HUDEP-2 (cell line): ENCODE measurements around the gene IFNAR1.
"Not testable (repeated sequence)": the region's sequence is repeated elsewhere in the genome, so short reads cannot be mapped to it uniquely, and the experiment has no call there.

Experiments used
- DNase-seq, 76 experiments: peaks; one replicate each; lab custom pipeline; 2025; ENCODE audit not compliant: unreplicated experiment in 76 of 76; lab: John Stamatoyannopoulos, UW

The IFNAR1 gene

GRCh38 chr21:33305344-33305671 lies 19.5 kb upstream of the IFNAR1 start:
- DNase-seq: no peak

DNA sequence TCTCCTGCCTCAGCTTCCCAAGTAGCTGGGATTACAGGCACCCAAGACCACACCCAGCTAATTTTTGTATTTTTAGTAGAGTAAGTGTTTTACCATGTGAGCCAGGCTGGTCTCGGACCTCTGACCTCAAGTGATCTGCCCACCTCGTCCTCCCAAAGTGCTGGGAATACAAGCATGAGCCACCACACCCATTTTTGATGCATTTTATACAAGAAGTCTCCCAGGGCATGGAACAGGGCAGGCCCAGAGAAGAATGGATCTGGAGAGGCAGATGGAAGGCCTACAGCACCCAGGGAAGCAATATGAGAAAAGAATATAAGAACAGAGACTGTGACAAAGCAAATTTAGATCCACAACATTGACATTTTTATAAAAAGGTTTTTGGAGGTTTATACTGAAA lies 18.8 kb upstream of the IFNAR1 start:
- DNase-seq: no peak

GRCh38 chr21:33308586-33309490 lies 15.9 kb upstream of the IFNAR1 start:
- peak in 39 of 76 experiments; percentile 14 to 71 (median 37) for DNase-seq

GRCh38 chr21:33309778-33310177 lies 15.0 kb upstream of the IFNAR1 start:
- no peak for DNase-seq

GRCh38 chr21:33312121-33312520 lies 12.6 kb upstream of the IFNAR1 start:
- no peak for DNase-seq

DNA sequence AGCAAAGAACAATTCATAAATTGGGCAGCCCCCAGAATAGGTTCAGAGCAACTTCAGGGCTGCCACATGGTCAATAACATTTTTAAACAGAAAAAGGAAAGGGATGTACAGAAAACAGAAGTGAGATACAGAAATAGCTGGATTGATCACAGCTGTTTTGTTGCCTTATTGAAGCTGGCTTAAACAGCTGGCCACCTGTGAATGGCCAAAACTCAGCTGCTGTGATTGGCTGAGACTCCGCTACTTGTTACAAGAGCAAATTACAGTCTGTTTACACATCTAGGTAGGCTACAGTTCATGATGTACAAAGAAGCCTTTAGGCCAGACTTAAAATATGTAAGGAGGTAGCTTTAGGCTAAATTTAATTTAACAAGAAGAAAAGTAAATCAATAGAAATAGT lies 11.6 kb upstream of the IFNAR1 start:
- no peak for DNase-seq

DNA sequence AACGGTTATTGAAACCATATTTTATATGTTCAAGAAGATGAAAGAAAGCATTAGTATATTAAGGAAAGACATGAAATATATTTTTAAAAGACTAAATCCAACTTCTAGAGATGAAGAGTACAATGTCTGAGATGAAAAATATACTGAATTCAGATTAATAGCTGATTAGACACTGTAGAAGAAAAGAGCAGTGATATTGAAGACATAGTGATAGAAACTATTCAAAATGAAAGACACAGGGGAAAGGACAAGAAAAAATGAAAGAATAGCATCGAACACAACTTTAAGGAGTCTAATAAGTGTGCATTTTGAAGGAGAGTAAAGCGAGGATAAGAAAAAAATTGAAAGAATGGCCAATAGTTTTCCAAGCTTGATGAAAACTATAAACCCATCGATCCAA lies 11.2 kb upstream of the IFNAR1 start:
- DNase-seq: no peak

DNA sequence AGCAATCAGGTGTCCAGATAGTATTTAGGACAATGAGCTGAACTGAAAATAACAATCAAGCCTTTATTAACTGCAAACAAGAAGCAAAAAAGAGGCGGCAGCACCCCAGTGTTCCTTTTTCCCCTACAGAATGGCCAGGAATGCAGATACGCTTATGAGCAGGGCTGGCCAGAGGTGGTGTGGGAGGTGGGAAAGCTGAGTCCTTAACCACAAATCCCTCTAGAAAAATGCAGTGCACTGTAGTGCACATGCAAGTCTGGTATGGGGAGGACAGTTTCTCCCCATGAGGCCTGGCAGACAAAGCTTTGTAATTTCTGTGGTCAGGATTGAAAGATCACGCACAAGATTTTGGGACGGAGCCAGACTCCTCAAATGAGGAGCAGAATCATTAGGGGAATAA lies 10.7 kb upstream of the IFNAR1 start:
- no peak for DNase-seq

DNA sequence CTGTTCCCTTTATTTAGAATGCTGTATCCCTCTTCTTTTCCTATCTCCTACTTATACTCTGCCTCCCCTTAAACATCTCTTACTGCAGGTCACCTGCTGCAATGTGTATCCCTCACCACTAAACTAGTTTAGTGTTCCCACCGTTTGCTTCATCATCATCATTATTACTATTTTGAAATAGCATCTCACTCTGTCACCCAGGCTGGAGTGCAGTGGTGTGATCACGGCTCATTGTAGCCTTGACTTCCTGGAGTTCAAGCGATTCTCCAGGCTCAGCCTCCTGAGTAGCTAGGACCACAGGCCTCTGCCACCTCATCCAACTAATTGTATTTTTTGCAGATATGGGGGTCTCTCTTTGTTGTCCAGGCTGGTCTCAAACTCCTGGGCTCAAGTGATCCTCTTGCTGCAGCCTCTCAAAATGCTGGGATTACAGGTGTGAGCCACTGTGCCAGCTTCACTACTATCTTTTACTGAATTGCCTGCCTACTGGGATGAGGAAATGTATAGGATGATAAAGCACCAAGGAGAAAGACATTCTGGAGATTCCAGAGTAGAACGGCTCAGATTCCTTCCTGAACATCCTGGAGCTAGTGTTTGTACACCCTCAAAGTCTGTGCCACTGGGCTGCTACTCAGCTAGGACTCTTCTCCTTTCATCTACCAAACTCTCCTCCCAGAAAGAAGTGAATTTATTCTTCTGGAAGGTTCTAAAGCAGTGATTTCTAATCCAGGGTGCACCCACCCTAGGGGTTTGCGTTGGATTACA lies 8.6 kb upstream of the IFNAR1 start:
- no peak for DNase-seq

DNA sequence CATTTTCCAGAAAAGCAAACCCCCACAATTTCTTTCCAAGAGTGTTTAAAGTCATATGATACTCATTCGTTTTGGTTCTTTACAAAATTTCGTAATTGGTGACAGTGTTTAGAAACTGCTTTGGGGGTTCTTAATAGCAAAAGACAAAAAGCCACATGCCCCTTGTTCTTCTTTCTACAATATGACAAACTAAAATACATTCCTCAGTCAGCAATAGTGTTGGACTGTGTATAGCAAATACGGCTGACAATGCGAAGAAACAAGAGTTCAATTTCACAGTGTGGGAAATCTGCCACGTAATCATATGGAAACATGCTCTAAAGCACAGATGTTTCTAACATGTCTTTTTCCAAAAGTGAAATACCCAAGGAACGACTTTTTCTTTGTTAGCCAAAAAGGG lies 7.6 kb upstream of the IFNAR1 start:
- no peak for DNase-seq

DNA sequence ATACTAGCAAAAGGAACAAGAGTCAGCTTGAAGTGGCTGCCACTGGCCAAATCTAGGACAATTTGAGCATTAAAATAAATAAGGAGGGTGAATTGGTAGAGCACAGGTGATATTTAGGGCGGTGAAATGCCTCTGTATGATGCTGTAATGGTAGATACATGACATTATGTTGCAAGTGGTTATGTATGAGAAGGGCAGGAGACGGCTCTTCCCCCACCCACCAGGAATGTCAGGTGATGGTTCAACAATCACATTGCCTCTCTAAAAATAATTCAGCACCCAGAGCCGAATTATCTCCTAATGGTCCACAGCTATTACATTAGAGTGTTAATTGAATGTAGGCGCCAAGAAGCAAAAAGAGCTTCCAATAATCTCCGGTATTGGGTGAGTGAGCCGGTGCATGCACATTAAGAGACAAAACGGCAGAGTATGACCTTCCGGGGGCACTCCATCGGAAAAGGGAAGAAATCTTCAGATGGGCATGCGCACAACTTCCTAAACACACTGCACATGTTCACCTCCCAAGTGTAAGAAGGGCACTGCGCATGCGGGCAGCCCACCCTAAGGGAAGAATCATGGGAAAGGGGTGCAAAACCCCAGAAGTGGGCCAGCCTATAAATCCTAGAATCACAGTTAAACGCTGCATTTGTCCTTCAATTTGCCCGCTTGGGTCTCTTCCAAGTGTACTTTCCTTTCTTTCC lies 6.8 kb upstream of the IFNAR1 start:
- DNase-seq: no peak

- DNase-seq: not testable (repeated sequence)
Observed at GRCh38 chr21:33321005-33321404, 3.8 kb upstream of the IFNAR1 start.

- not testable (repeated sequence) for DNase-seq
Observed at GRCh38 chr21:33323610-33324009, 1.2 kb upstream of the IFNAR1 start.

GRCh38 chr21:33325222-33326067 lies 675 bp downstream of the IFNAR1 start:
- DNase-seq: peak in 55 of 76 experiments; percentile 11 to 83 (median 48)

- DNase-seq: no peak
Observed at GRCh38 chr21:33327326-33327725, 2.6 kb downstream of the IFNAR1 start.

GRCh38 chr21:33327792-33328433 lies 3.1 kb downstream of the IFNAR1 start:
- DNase-seq: no peak

DNA sequence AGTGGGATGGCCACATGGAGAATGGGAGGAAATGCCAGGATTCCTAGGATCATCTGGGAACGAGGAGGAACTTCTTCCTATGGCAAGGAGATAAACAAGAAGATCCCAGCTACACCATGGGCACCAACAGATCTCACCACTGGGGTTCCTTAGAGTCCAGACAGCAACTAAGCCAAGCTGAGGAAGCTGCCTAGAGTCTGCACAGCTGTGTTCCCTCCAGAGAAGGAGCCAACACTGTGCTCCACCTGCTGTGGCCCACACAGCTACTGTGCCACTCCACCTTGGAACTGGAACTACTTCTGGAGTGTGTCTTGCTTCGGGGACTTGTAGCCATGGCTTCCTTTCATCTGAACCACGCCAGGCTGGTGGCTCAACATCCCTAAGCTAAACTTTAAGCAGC lies 6.0 kb downstream of the IFNAR1 start:
- DNase-seq: no peak

- peak in 2 of 76 experiments; percentile 14 to 25 for DNase-seq
Observed at GRCh38 chr21:33332143-33332542, 7.4 kb downstream of the IFNAR1 start.

GRCh38 chr21:33334191-33334590 lies 9.4 kb downstream of the IFNAR1 start:
- DNase-seq: no peak

DNA sequence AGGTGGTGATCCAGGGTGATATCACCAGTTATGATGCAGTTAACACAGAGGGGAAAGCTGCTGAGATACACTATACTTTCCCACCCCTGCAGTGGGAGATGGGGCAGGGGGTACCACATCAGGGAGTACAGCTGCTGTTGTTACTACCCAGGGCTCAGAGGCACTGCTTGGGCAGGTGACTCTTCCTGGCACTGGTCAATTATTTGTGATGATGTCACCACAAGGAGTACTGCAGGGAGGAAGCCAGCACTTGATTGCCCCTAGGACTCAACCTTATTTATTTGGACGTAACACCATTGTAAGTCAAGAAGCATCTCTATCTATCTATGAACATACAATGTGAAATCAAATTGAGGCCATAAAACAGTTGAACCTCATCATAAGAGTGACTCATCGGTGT lies 10.1 kb downstream of the IFNAR1 start:
- DNase-seq: no peak
